UCSD-AML1 (cell line): ENCODE measurements around the gene MTMR12.

Source experiments
- DNase-seq: peaks from one replicate; lab custom pipeline; 2025; ENCODE audit not compliant: unreplicated experiment; lab: John Stamatoyannopoulos, UW

MTMR12 gene

GRCh38 chr5:32201122-32201753 lies 111.5 kb downstream of the MTMR12 start:
- no peak for DNase-seq

- DNase-seq = no peak
Measured at GRCh38 chr5:32197032-32197431, 115.7 kb downstream of the MTMR12 start.

- DNase-seq = no peak
Measured at GRCh38 chr5:32195265-32195664, 117.5 kb downstream of the MTMR12 start.

- peak; percentile 83 for DNase-seq
Measured at GRCh38 chr5:32193591-32193990, 119.1 kb downstream of the MTMR12 start.

GRCh38 chr5:32190095-32190494 lies 122.6 kb downstream of the MTMR12 start:
- no peak for DNase-seq

- no peak for DNase-seq
Measured at GRCh38 chr5:32187675-32188074, 125.1 kb downstream of the MTMR12 start.

GRCh38 chr5:32182463-32183063 lies 130.2 kb downstream of the MTMR12 start:
- peak; percentile 16 for DNase-seq
